ENCODE results near the gene CWC27.
"Not testable (repeated sequence)": the region's sequence is repeated elsewhere in the genome, so short reads cannot be mapped to it uniquely, and the experiment has no call there.

Gene CWC27

GRCh38 chr5:64790210-64790609 is 21.5 kb downstream of the CWC27 start:
- DNase-seq, result no peak

GRCh38 chr5:64792469-64792868 is 23.7 kb downstream of the CWC27 start:
- no peak for DNase-seq

- no peak for DNase-seq
Measured at GRCh38 chr5:64794053-64794770, 25.5 kb downstream of the CWC27 start.

- DNase-seq, result no peak
Measured at GRCh38 chr5:64796301-64796700, 27.6 kb downstream of the CWC27 start.

GRCh38 chr5:64800926-64801325 is 32.2 kb downstream of the CWC27 start:
- DNase-seq, result no peak

GRCh38 chr5:64806537-64806936 is 37.8 kb downstream of the CWC27 start:
- no peak for DNase-seq

GRCh38 chr5:64807520-64807919 is 38.8 kb downstream of the CWC27 start:
- DNase-seq, result no peak

GRCh38 chr5:64811050-64811640 is 42.4 kb downstream of the CWC27 start:
- peak in 1 of 2 donors; percentile 49 for DNase-seq

GRCh38 chr5:64814073-64814472 is 45.3 kb downstream of the CWC27 start:
- DNase-seq, result no peak

GRCh38 chr5:64818245-64818644 is 49.5 kb downstream of the CWC27 start:
- no peak for DNase-seq

- DNase-seq, result not testable (repeated sequence)
Measured at GRCh38 chr5:64819345-64819744, 50.6 kb downstream of the CWC27 start.

- no peak for DNase-seq
Measured at GRCh38 chr5:64822320-64822719, 53.6 kb downstream of the CWC27 start.

GRCh38 chr5:64826541-64826940 is 57.8 kb downstream of the CWC27 start:
- no peak for DNase-seq

- no peak for DNase-seq
Measured at GRCh38 chr5:64827703-64828102, 59.0 kb downstream of the CWC27 start.

- DNase-seq, result not testable (repeated sequence)
Measured at GRCh38 chr5:64830650-64831049, 61.9 kb downstream of the CWC27 start.

- DNase-seq, result no peak
Measured at GRCh38 chr5:64831996-64832395, 63.3 kb downstream of the CWC27 start.

GRCh38 chr5:64834037-64834436 is 65.3 kb downstream of the CWC27 start:
- no peak for DNase-seq

GRCh38 chr5:64834611-64835010 is 65.9 kb downstream of the CWC27 start:
- DNase-seq, result no peak

- DNase-seq, result no peak
Measured at GRCh38 chr5:64835266-64835665, 66.5 kb downstream of the CWC27 start.

- no peak for DNase-seq
Measured at GRCh38 chr5:64836190-64836755, 67.5 kb downstream of the CWC27 start.

GRCh38 chr5:64836786-64837185 is 68.1 kb downstream of the CWC27 start:
- no peak for DNase-seq

- no peak for DNase-seq
Measured at GRCh38 chr5:64838376-64838775, 69.6 kb downstream of the CWC27 start.

- DNase-seq, result no peak
Measured at GRCh38 chr5:64838803-64839202, 70.1 kb downstream of the CWC27 start.

- DNase-seq, result no peak
Measured at GRCh38 chr5:64839936-64840335, 71.2 kb downstream of the CWC27 start.

- DNase-seq, result no peak
Measured at GRCh38 chr5:64840958-64841357, 72.2 kb downstream of the CWC27 start.

All from CD4-positive, alpha-beta T cell treated with Interleukin-1 beta for 1 hour (primary cell).